Esophagus mucosa (tissue), 1 donor: ENCODE data around the gene SIRT6. TPM values are rescaled to one million over a fixed set of nuclear protein-coding genes. Genes with fewer than 3 reads are reported as not detected.
A peak's percentile ranks its signal among the peaks of the same experiment; 100 is the strongest.
"Not testable (repeated sequence)": the region's sequence is repeated elsewhere in the genome, so short reads cannot be mapped to it uniquely, and the experiment has no call there.

Experiments used
- ATAC-seq: fragments of 200-7000 bp; cut with Tn5 transposase; one replicate; pipeline ENCODE4 v1.9.1; 2020
- total RNA-seq: library from RNA; stranded (reverse); gene quantifications from one replicate; pipeline ENCODE4 v1.2.4, GENCODE V29; 2023
- donor health status: DM: yes; HTN: yes; CAD: no.

The SIRT6 gene
- total RNA-seq, 1 donor from 2014 or later = 13.2 TPM

DNA sequence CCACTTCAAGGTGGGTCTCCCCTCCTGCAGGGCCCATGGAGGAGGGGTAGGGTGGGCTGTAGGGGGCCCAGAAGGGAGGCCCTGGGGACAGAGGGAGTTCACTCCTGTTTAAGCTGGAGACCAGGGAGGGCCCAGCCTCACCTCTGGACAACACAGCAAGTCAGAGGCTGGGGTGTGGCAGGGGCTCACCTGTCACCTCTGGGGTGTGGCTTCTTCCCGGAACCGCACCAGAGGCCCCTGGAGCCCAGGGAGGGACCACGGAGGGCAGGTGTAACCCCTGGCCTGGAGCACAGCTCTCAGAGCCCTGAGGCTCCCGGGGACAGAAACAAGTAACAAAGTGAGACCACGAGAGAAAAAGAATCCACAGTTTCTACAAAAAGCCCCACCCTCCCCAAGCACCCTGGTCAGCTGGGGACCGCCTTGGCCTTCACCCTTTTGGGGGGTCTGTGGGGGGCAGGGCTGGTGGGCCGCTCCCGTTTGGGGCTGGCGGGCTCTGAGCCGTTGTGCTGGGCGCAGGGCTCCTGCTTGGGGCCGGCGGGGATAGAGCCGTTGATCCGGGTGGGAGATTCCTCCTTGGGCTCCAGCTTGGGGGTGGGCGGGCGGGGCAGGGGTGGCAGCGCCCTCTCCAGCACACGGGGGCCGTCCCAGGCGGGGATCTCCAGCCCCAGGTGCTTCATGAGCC lies 8.0 kb downstream of the SIRT6 start:
- ATAC-seq = peak; percentile 22

DNA sequence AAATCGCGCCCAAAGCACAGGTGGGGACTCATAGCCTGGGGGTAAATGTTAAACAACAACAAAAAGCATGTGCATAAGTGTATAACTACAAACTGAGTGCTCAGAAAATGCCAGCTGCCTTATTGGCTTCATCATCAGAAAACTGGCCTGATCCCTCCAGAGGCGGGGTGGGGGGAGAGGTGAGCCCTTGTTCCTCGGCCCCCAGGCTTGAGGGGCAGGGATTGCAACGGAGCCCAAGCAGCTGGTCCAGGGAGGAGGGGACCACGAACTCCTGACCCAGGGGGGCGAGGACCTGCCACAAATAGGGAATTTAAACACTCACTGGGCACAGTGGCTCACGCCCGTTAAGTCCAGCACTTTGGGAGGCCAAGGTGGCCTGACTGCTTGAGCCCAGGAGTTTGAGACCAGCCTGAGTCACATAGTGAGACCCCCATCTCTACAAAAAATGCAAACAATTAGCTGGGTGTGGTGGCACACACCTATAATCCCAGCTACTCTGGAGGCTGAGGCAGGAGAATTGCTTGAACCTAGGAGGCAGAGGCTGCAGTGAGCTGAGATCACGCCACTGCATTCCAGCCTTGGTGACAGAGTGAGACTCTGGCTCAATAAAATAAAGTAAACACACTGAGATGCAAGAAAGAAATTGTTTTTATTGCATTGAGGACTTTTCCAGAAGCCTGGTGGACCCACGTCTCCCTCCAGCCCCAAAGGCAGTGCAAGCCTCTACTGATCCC lies 8.7 kb downstream of the SIRT6 start:
- ATAC-seq = no peak

DNA sequence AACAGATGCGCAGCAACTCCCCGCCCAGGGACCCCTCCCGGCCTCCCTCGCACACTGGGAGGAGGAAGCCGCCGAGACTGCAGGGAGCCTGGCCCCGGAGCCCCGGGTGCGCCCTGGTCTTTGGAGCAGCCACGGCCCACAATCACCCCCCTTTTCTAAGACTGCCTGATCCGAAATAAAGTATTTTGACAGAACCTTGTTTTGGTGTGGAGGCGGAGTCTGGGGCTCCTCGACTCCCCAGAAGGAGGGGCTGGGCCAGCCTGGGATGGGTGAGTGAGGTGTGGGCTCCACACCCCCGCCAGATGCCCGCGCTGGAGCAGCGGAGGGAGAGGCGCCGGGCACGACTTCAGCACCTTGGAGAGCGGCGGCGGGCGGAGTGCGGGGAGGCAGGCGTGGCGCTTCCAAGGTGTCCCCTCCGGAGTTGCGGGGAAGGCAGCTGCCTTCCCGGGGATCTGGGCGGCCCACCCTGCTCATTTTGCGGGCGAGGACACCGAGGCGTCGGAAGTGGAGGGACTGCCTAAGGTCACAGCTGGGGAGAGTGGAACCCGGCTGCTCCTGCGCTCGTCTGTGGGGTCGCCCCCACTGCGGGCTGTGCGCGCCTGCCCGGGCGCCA lies 9.4 kb downstream of the SIRT6 start:
- ATAC-seq = peak; percentile 69

DNA sequence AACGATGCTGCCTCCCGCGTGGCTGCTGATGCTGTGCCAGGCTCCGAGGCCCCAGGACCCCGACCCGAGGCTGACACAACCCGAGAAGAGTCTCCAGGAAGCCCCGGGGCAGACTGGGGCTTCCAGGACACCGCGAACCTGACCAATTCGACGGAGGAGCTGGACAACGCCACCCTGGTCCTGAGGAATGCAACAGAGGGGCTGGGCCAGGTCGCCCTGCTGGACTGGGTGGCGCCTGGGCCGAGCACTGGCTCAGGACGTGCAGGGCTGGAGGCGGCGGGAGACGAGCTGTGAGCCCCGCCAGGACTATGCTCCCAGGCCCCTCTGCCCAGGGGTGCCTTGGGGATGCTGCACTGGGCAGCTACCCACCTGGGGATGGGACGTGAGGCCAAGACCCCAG lies 10.7 kb downstream of the SIRT6 start:
- no peak for ATAC-seq

DNA sequence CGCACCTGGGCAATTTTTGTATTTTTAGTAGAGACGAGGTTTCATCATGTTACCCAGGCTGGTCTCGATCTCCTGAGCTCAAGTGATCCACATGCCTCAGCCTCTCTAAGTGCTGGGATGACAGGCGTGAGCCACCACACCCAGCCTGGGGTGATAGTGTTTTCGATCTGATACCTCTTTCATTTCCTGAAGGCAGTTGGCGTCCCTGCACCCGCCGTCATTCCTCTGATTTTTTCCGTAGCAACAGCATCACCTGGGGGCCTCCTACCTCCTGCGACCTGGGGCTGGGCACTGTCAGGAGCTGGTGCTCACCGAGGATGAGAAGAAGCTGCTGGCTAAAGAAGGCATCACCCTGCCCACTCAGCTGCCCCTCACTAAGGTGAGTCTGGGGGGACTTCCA lies 18.1 kb downstream of the SIRT6 start:
- ATAC-seq = no peak

GRCh38 chr19:4161415-4162077 lies 20.8 kb downstream of the SIRT6 start:
- ATAC-seq = no peak

GRCh38 chr19:4157971-4158370 lies 24.4 kb downstream of the SIRT6 start:
- not testable (repeated sequence) for ATAC-seq

DNA sequence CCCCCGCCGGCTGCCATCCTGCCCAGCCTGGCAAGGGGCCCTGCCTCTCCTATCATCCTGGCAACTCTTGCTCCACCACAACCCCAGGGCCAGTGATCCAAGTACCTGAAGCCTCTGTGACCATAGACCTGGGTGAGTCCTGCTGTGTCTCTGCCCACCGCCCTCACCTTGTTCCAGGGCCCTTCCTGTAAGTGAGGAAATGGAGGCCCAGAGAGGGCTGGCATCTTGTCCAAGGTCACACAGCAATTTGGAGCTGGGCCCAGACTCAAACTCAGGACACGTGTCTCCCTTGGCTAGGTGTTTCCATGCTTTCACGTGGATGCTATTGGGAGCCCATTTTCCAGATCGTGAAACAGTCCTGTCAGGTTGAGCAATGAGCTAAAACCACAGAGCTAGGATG lies 25.2 kb downstream of the SIRT6 start:
- no peak for ATAC-seq

GRCh38 chr19:4154571-4155312 lies 27.6 kb downstream of the SIRT6 start:
- ATAC-seq = no peak

DNA sequence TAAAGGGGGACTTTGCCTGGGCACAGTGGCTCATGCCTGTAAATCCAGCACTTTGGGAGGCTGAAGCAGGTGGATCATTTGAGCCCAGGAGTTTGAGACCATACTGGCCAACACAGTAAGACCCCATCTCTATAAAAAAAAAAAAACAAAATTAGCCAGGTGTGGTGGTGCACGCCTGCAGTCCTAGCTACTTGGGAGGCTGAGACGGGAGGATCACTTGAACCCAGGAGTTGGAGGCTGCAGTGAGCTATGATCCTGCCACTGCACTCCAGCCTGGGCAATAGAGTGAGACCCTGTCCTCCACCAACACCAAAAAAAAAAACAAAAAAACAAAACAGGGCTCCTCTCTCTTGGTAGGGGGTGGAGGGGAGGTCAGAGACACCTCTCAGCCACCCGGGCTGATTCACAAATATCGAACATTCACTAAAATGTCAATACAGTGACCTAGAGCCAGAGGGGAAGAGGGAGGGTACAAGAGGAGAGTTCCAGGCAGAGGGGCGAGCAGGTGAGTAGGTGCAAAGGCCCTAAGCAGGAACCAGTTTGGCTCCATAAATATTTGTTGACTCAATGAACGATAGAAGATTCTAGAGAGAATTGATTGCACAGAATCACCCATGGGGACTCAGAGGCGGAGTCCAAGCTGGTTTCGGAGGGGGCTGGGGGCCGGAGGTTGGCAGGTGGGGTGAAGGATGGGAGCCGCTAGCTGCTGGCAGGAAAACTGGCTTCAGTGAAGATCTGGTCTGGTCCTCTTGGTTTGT lies 29.9 kb downstream of the SIRT6 start:
- ATAC-seq = no peak

DNA sequence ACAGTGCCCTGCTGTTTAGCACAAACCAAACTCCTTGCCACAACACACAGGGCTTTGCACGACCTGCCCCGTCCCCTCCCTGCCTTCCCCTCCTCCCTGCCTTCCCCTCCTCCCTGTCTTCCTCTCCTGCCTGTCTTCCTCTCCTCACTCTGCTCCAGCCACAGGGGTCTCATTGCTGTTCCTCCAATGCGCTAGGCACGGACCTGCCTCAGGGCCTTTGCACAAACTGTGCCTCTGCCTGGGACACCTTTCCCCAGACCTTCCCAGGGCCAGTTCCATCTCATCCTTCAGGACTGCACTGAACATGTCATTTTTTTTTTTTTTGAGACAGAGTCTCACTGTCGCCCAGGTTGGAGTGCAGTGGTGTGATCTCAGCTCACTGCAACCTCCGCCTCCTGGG lies 30.7 kb downstream of the SIRT6 start:
- ATAC-seq = no peak

DNA sequence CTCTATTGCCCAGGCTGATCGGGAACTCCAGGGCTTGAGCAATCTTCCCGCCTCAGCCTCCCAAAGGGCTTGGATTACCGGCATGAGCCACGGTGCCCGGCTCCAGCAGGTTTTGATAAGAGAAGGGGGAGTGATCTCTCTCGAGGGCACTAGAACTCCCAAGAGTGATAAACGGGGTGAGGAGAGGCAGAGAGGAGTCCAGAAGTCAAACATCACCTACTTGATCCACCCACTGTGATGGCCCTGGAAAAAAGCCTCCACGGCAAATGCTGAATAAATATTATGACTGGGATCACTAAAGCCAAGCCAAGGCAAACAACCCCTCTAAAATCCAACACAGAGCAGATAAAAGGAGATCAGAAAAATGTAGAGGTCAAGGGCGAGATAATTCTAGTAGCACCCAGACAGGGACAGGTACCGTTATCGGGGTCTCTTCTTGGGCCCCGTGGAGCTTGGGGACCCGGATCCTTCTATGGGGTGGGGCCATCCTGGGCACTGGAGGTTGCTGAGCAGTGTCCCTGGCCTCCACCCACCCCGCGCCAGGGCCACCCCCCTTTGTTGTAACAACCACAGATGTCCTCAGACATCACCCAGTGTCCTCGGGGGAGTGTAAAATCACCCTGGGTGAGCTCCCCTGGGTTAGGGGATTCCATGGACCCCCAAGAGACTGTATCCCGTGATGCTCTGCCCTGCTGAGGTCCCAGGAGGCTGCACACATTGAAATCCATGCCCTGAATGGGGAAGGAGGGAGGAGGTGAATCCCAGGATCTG lies 32.7 kb downstream of the SIRT6 start:
- no peak for ATAC-seq

DNA sequence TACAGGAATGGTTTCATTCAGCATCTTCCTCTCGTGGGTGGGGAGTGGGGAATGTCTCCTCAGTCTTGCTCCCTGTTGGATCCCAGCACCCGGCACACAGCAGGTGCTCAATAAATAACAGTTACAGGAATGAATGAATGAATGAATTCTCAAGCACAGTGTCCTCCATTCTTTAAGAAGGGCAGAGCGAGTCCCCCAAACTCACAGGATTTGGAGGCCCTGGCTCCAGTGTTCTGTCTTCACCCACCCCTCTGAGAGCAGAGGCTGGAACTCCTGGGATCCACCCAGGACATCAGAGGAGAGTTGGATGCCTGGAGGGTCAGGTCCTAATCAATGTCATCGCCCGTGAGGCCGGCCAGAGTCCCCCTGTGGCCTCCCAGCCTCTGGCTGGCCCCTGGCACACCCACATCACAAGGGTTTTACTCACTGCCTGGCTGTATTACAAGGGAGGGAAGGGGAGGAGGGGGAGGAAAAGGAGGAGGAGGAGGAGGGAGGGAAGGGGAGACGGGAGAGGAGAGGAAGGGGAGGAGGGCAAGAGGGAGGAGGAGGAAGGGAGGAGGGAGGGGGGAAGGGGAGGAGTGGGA lies 37.6 kb downstream of the SIRT6 start:
- no peak for ATAC-seq

DNA sequence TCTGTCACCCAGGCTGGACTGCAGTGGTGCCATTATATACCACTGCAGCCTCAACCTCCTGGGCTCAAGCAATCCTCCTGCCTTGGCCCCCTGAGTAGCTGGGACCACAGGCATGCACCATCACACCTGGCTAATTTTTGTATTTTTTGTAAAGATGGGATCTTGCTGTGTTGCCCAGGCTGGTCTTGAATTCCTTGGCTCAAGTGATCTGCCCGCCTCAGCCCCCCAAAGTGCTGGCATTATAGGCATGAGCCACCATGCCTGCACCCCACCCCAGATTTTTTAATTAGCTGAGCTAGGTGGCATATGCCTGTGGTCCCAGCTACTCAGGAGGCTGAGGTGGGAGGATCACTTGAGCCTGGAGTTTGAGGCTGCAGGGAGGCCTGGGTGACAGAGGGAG lies 39.4 kb downstream of the SIRT6 start:
- not testable (repeated sequence) for ATAC-seq

DNA sequence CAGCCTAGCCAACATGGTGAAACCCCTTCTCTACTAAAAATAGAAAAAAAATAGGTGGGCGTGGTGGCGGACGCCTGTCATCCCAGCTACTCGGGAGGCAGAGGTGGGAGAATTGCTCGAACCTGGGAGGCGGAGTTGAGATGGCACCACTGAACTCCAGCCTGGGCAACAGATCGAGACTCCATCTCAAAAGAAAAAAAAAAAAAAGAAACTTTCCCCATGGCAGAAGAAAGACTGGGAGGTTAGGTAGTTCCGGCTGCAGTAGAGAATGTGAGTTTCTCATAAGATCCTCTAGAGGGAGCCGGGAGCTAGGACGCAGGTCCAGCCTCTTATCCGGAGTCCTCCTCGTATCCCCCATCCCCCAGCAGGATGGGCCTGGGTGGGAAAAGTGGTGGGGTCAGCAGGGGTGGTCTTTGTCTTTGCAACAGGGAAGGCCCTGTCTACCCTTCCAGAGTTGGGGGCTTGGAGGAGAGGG lies 42.1 kb downstream of the SIRT6 start:
- ATAC-seq = peak; percentile 70

DNA sequence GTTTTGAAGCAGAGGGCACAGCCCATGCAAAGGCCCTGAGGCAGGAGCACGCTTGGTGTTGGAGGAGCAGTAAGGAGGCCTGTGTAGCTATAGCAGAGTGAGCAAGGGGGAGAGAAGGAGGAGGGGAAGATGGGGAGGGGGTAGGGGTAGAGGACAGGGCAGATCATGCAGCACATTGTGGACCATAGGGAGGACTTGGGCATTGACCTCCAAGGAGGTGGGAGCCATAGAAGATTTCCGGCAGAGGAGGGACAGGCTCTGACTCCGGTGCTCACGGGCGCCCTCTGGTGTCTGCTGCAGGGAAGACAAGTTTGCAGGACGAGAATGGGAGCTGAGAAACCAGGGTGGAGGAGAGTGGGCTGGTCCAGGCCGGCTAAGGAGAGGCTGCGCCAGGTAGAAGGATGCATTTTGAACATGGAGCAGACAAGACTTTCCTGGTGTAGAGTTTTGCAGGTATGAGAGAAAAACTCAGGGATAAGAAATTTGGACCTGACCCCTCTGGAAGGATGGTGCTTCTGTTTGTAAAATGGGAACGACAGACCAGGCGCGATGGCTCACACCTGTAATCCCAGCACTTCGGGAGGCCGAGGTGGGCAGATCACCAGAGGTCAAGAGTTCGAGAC lies 42.6 kb downstream of the SIRT6 start:
- peak; percentile 80 for ATAC-seq

DNA sequence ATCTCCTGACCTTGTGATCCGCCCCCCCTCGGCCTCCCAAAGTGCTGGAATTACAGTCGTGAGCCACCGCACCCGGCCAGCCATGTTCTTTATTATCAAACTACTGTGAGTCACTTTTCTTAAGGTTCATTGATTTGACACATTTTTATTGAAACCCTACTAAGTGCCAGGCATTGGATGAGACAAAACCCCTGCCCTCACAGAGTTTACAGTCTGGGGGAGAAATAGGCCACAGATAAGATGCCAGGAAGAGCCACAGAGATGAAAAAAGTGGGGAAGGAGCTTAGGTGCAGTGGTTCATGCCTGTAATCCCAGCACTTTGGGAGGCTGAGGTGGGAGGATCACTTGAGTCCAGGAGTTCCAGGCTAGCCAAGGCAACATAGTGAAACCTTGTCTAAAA lies 43.9 kb downstream of the SIRT6 start:
- no peak for ATAC-seq

GRCh38 chr19:4136680-4137088 lies 45.7 kb downstream of the SIRT6 start:
- ATAC-seq = no peak

- ATAC-seq = not testable (repeated sequence)
These were observed 47.0 kb downstream of the SIRT6 start for GRCh38 chr19:4135386-4135785.

GRCh38 chr19:4134351-4134750 lies 48.0 kb downstream of the SIRT6 start:
- no peak for ATAC-seq
